ENCODE measurements around the gene GRPEL1.

GRPEL1 gene

DNA sequence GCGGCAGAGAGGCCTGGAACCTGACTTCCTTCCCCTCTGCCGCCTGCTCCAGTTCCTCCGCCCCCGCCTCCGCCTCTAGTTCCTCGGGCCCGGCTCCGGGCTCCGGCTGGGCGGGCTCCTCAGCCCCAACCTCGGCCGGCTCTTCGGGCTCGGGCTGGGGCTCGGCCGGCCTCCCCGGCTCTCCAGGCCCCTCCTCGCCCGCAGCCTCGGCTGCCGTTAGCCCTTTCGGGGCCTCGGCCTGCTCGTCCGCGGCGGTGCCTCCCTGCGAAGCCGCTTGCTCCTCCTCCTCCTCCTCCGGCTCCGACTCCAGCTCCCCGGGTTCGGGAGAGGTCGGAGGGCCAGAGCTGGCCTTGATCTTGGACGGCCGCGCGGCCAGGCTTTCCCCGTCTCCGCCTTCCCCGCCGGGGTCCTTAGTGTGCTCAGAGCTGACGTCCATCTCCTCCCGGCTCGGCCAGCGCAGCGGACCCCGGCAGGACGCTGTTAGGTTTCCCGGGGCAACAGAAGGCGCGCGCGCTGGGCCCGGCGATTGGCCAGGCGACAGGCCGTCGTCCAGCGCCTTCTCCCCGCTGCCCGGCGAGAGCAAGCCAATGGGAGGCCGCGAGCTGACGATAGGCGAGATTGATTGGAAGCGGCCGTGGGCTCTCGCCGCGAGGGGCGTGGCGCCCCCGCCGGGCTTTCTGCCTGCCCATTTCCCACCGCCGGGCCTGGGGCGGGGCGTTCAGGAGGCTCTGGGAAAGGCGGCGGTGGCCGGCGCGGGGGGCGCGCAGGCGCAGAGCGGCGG lies 25.2 kb downstream of the GRPEL1 start (continued):
- TF ChIP-seq REST (tag by site-specific recombination; IDR thresholded peaks at IDR 0.05) (no peak), SCRT2 (tag by site-specific recombination; IDR thresholded peaks at IDR 0.05) (no peak), ZBTB21 (tag by site-specific recombination; IDR thresholded peaks at IDR 0.05) (no peak), HOXA7 (CRISPR knock-in tag; IDR thresholded peaks at IDR 0.05; ENCODE audit: borderline replicate concordance) (no peak), KLF8 (tag by site-specific recombination; IDR thresholded peaks at IDR 0.05) (no peak), ZNF707 (tag by site-specific recombination; IDR thresholded peaks at IDR 0.05) (no peak), PATZ1 (tag by site-specific recombination; IDR thresholded peaks at IDR 0.05) (peak; percentile 64), ZBTB20 (tag by site-specific recombination; IDR thresholded peaks at IDR 0.05) (peak; percentile 98), ZNF670 (tag by site-specific recombination; IDR thresholded peaks at IDR 0.05; ENCODE audit: low read depth) (no peak), ZNF112 (tag by site-specific recombination; IDR thresholded peaks at IDR 0.05) (no peak), MEIS1 (CRISPR knock-in tag; IDR thresholded peaks at IDR 0.05; ENCODE audit: borderline replicate concordance) (no peak), BCL6B (tag by site-specific recombination; IDR thresholded peaks at IDR 0.05) (no peak), ZNF223 (tag by site-specific recombination; IDR thresholded peaks at IDR 0.05) (no peak), ZNF571 (tag by site-specific recombination; IDR thresholded peaks at IDR 0.05) (no peak), ZNF341 (tag by site-specific recombination; IDR thresholded peaks at IDR 0.05; ENCODE audit: low read depth) (peak; percentile 21; the same call in 1 of the 2 replicates), ZNF544 (tag by site-specific recombination; IDR thresholded peaks at IDR 0.05) (no peak), ZNF529 (tag by site-specific recombination; IDR thresholded peaks at IDR 0.05; ENCODE audit: insufficient replicate concordance) (no peak), ZFP37 (tag by site-specific recombination; IDR thresholded peaks at IDR 0.05) (no peak), ZNF239 (tag by site-specific recombination; IDR thresholded peaks at IDR 0.05) (no peak), ZNF366 (tag by site-specific recombination; conservative IDR thresholded peaks at IDR 0.05) (no peak), GLI4 (tag by site-specific recombination; IDR thresholded peaks at IDR 0.05) (no peak), SP7 (tag by site-specific recombination; IDR thresholded peaks at IDR 0.05) (no peak), ZNF777 (tag by site-specific recombination; IDR thresholded peaks at IDR 0.05; ENCODE audit: borderline replicate concordance) (peak; percentile 48; the same call in 1 of the 2 replicates), ZBTB6 (tag by site-specific recombination; IDR thresholded peaks at IDR 0.05) (peak; percentile 77), OSR2 (tag by site-specific recombination; IDR thresholded peaks at IDR 0.05) (no peak), REPIN1 (tag by site-specific recombination; IDR thresholded peaks at IDR 0.05; ENCODE audit: low read depth) (no peak), ZNF10 (tag by site-specific recombination; IDR thresholded peaks at IDR 0.05) (no peak)
- TF ChIP-seq, protein P1, sequence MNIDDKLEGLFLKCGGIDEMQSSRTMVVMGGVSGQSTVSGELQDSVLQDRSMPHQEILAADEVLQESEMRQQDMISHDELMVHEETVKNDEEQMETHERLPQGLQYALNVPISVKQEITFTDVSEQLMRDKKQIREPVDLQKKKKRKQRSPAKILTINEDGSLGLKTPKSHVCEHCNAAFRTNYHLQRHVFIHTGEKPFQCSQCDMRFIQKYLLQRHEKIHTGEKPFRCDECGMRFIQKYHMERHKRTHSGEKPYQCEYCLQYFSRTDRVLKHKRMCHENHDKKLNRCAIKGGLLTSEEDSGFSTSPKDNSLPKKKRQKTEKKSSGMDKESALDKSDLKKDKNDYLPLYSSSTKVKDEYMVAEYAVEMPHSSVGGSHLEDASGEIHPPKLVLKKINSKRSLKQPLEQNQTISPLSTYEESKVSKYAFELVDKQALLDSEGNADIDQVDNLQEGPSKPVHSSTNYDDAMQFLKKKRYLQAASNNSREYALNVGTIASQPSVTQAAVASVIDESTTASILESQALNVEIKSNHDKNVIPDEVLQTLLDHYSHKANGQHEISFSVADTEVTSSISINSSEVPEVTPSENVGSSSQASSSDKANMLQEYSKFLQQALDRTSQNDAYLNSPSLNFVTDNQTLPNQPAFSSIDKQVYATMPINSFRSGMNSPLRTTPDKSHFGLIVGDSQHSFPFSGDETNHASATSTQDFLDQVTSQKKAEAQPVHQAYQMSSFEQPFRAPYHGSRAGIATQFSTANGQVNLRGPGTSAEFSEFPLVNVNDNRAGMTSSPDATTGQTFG (tag by site-specific recombination; IDR thresholded peaks at IDR 0.05; ENCODE audit: borderline replicate concordance): no peak
- TF ChIP-seq, protein P2, sequence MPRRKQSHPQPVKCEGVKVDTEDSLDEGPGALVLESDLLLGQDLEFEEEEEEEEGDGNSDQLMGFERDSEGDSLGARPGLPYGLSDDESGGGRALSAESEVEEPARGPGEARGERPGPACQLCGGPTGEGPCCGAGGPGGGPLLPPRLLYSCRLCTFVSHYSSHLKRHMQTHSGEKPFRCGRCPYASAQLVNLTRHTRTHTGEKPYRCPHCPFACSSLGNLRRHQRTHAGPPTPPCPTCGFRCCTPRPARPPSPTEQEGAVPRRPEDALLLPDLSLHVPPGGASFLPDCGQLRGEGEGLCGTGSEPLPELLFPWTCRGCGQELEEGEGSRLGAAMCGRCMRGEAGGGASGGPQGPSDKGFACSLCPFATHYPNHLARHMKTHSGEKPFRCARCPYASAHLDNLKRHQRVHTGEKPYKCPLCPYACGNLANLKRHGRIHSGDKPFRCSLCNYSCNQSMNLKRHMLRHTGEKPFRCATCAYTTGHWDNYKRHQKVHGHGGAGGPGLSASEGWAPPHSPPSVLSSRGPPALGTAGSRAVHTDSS (tag by site-specific recombination; IDR thresholded peaks at IDR 0.05): peak; percentile 49; the same call in 1 of the 2 replicates

Measured in HEK293 (cell line).